ENCODE measurements around the gene ZNF343. TPM values are rescaled to one million over a fixed set of nuclear protein-coding genes. Genes with fewer than 3 reads are reported as not detected.
"Not testable (repeated sequence)": the region's sequence is repeated elsewhere in the genome, so short reads cannot be mapped to it uniquely, and the experiment has no call there.

ZNF343 gene
- total and polyA plus RNA-seq, 12 donors = 3.2 to 7.1 (median 5.0) TPM

DNA sequence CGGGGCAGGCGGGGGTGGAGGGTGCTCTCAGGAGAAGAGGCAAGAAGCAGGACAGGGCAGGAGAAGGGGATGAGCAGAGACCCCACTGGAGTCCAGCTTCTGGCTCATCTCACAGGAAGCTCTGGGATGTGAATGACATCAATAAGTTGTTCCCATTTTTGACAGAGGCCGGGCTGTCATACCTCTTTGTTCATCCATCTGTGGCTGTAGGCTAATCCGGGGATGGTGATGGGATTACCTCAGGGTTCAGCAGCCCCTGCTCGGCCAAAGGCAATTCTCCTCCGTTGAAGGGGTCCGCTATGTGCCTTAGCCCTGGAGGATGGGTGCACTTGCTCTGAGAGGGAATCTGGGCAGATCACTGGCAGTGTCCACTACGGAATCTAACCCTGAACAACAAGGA is 24.4 kb upstream of the ZNF343 start:
- H3K36me3 ChIP-seq = no peaks in the 10 kb centered on the region
- H3K4me3 ChIP-seq = no peak overlapping the region
- no peak for ATAC-seq
- no peak for DNase-seq
- no peaks in the 10 kb centered on the region for H3K4me1 ChIP-seq
- H3K9me3 ChIP-seq = no peaks in the 10 kb centered on the region
- H3K27me3 ChIP-seq = peaks cover 0 to 47% (median 36%) of the 10 kb centered on the region in 7 donors
- 83 to 90% methylated on average over 8 of the region's 8 CpGs for WGBS, 2 donors
- no peak overlapping the region for H3K27ac ChIP-seq
- intact Hi-C loops (cut with DNase I) = no loop called here
- TF ChIP-seq, protein P1, sequence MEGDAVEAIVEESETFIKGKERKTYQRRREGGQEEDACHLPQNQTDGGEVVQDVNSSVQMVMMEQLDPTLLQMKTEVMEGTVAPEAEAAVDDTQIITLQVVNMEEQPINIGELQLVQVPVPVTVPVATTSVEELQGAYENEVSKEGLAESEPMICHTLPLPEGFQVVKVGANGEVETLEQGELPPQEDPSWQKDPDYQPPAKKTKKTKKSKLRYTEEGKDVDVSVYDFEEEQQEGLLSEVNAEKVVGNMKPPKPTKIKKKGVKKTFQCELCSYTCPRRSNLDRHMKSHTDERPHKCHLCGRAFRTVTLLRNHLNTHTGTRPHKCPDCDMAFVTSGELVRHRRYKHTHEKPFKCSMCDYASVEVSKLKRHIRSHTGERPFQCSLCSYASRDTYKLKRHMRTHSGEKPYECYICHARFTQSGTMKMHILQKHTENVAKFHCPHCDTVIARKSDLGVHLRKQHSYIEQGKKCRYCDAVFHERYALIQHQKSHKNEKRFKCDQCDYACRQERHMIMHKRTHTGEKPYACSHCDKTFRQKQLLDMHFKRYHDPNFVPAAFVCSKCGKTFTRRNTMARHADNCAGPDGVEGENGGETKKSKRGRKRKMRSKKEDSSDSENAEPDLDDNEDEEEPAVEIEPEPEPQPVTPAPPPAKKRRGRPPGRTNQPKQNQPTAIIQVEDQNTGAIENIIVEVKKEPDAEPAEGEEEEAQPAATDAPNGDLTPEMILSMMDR (IDR thresholded peaks at IDR 0.05) = no peak

DNA sequence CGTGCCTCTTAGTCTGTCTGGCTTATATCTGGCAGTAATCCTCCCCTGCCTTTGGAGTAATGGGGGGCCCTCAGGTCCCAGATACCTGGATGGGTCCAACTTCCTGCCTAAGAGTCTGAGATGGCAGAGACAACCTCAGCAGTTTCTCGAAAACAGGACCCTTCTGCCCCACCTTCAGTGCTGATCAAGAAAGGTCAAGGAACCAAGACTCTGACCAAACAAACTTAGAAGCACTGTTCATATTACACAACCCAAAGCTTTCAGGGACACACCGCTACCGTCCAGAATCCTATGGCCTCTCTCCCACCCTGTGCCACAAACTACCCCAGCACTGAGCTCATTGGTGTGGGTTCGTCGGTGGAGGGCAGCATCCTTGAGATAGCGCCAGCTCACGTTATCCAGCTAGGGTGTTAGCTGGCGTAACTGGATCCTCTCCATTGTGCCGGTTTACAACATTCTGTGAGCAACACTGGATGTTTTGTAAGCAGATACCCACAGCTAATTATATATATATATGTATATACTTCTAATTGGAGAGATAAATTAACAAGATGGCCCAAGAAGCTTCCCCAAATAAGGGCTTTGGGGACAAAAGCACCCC is 20.1 kb upstream of the ZNF343 start:
- TF ChIP-seq, protein P1 (IDR thresholded peaks at IDR 0.05) = no peak
- Histone ChIP-seq H3K27me3 (peaks cover 0 to 7% (median 0%) of the 10 kb centered on the region in 7 donors), H3K4me3 (no peak overlapping the region), H3K4me1 (peaks cover 0 to 17% (median 6%) of the 10 kb centered on the region in 9 donors), H3K27ac (no peak overlapping the region), H3K9me3 (no peaks in the 10 kb centered on the region), H3K36me3 (no peaks in the 10 kb centered on the region)
- intact Hi-C loops (cut with DNase I) = loop anchor here in 7 of 10 donors (5.0 to 10.0 kb wide), 4 partner anchors 116 to 476 kb away; partner anchors contain the start of gene NOP56 (in 2 of the 7)
- no peak for ATAC-seq
- no peak for DNase-seq
- WGBS, 2 donors = 55 to 59% methylated on average over 10 of the region's 10 CpGs

DNA sequence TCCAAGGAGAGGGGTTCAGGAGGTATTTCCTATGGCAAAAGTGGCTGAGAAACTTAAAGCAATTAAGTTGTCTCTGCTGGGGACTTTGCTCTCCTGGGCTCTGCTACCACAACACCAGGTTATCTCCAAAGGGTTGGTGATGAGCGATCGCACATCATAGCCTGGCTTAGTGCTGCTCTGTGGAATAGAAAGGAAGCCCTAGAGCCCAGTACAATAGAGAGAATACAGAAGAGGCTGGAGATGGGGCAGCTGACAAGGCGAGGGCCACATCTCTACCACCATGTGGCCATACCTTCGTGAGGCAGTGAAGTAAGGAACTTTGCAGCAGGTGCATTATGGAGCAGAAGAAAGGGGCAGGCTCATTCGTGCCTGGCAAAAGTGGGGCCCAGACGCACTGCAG is 19.0 kb upstream of the ZNF343 start:
- Histone ChIP-seq H3K27ac (no peak overlapping the region), H3K9me3 (no peaks in the 10 kb centered on the region), H3K4me3 (no peak overlapping the region), H3K4me1 (peaks cover 0 to 21% (median 6%) of the 10 kb centered on the region in 9 donors), H3K27me3 (peaks cover 0 to 1% (median 0%) of the 10 kb centered on the region in 7 donors), H3K36me3 (no peaks in the 10 kb centered on the region)
- intact Hi-C loops (cut with DNase I) = loop anchor here in 7 of 10 donors (5.0 to 10.0 kb wide), 4 partner anchors 117 to 477 kb away; partner anchors contain the start of gene NOP56 (in 2 of the 7)
- no peak for ATAC-seq
- no peak for DNase-seq
- TF ChIP-seq, protein P1 (IDR thresholded peaks at IDR 0.05) = no peak
- WGBS, 2 donors = 84 to 86% methylated on average over 6 of the region's 6 CpGs

GRCh38 chr20:2526218-2526583 is 17.5 kb upstream of the ZNF343 start:
- Histone ChIP-seq H3K4me3 (peak overlapping the region in 1 of 10 donors; percentile 65), H3K27ac (peak overlapping the region in 3 of 10 donors; percentile 91 to 96 (median 91)), H3K4me1 (peaks cover 0 to 32% (median 6%) of the 10 kb centered on the region in 9 donors)
- DNase-seq, H3K27me3 ChIP-seq, ATAC-seq, H3K36me3 ChIP-seq, H3K9me3 ChIP-seq: not testable (repeated sequence)
- WGBS, 2 donors = 95 to 96% methylated on average over 5 of the region's 5 CpGs
- intact Hi-C loops (cut with DNase I) = loop anchor here in 7 of 10 donors (5.0 to 10.0 kb wide), 4 partner anchors 119 to 479 kb away; partner anchors contain the start of gene NOP56 (in 2 of the 7)

Data from heart right ventricle (tissue), 16 donors.